OCI-LY7 (cell line): ENCODE measurements around the gene GMPPA.

Source experiments
- EZH2phosphoT487 ChIP-seq: fragments of 200-600 bp; sonication (generic); IDR thresholded peaks from 2 replicates; pipeline ENCODE4 v1.6.1; 2018; ENCODE audit warnings: low read depth, borderline replicate concordance, mild to moderate bottlenecking, mixed run types, antibody characterized with exemption, low read length, moderate library complexity, mixed read lengths
- TF ChIP-seq, protein P1 (sequence below): fragments of 200-600 bp; sonication (generic); conservative IDR thresholded peaks from 2 replicates; pipeline ENCODE4 v1.5.1; 2014; ENCODE audit warnings: mild to moderate bottlenecking, antibody characterized with exemption, low read length, moderate library complexity, mixed read lengths

DNA sequence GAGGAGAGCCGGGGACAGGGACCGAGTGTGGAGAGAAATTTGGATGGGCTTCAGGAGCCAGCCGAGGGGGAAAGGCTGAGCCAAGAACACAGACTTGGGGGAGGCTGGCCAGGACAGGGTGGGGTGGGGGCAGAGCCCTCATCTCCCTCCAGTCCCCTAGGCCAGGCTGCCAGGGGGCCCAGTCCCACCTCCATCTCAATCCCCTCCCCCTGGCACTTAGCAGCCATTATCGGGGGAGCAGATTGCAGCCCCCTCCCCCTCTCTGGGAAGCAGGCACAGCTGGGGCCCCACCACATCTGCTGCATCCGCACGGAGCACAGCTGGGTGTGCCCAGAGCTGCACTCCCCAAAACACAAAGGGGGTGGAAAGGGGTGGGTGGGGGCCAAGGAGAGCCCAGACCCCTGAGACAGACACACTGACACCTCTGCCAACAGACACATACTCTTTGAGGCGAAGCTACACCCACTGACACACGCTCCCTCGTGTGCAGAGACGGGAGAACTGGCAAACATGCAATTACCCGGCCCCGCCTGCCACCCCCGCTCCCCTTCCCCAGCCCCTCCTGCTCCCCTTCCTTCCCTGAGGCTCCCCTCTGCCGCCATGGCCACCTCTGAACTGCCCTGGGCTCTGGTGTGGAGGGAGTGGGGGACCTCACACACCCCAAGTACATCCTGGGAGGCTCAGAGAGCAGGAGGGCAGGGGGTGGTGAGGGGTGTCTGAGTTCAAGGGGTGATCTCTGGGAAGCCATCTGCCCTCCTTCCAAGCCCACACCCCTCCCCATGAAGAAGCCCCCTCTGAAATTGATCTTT lies 10.5 kb downstream of the GMPPA start:
- TF ChIP-seq, protein P1, sequence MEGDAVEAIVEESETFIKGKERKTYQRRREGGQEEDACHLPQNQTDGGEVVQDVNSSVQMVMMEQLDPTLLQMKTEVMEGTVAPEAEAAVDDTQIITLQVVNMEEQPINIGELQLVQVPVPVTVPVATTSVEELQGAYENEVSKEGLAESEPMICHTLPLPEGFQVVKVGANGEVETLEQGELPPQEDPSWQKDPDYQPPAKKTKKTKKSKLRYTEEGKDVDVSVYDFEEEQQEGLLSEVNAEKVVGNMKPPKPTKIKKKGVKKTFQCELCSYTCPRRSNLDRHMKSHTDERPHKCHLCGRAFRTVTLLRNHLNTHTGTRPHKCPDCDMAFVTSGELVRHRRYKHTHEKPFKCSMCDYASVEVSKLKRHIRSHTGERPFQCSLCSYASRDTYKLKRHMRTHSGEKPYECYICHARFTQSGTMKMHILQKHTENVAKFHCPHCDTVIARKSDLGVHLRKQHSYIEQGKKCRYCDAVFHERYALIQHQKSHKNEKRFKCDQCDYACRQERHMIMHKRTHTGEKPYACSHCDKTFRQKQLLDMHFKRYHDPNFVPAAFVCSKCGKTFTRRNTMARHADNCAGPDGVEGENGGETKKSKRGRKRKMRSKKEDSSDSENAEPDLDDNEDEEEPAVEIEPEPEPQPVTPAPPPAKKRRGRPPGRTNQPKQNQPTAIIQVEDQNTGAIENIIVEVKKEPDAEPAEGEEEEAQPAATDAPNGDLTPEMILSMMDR: no peak
- TF ChIP-seq EZH2phosphoT487: no peak
